Activated T-cell treated with anti-CD3 and anti-CD28 coated beads, Interleukin-2, amount 50 U/mL, for 72 hours (primary cell): Measurements from ENCODE around the gene TPP1. TPM values are rescaled to one million over a fixed set of nuclear protein-coding genes. Genes with fewer than 3 reads are reported as not detected.

Experiments used
- ATAC-seq, 2 donors: fragments of 150-1000 bp; cut with Tn5 transposase; replicated peaks in 1 of 2; 2 replicates each; pipeline ENCODE4 v1.10.0; 2021; ENCODE audit warnings: moderate library complexity in 2 of 2, mild to moderate bottlenecking in 1 of 2
- DNase-seq, 2 donors: peaks; one replicate each; pipeline ENCODE4 v3.0.0; 2021 to 2022; ENCODE audit warnings: mixed read lengths in 1 of 2
- H3K27ac Mint-ChIP-seq: one replicate; pipeline ENCODE4 v1.8.0; 2022; ENCODE audit warnings: mild to moderate bottlenecking, moderate library complexity, mixed read lengths
- H3K27me3 Mint-ChIP-seq: one replicate; pipeline ENCODE4 v1.8.0; 2022; ENCODE audit warnings: low read depth, mixed read lengths
- H3K36me3 Mint-ChIP-seq, 2 donors: one replicate each; pipeline ENCODE4 v1.8.0; 2022; ENCODE audit warnings: mixed read lengths in 2 of 2, mild to moderate bottlenecking in 1 of 2; ENCODE audit not compliant: insufficient read depth in 2 of 2
- H3K4me1 Mint-ChIP-seq: one replicate; pipeline ENCODE4 v1.8.0; 2022; ENCODE audit warnings: low read depth, mixed read lengths
- H3K4me3 Mint-ChIP-seq, 2 donors: one replicate each; pipeline ENCODE4 v1.8.0; 2022; ENCODE audit warnings: mild to moderate bottlenecking in 2 of 2, mixed read lengths in 2 of 2, moderate library complexity in 2 of 2
- H3K9me3 Mint-ChIP-seq, 2 donors: one replicate each; pipeline ENCODE4 v1.8.0; 2022; ENCODE audit warnings: mixed read lengths in 2 of 2
- total RNA-seq, 2 donors: library from RNA; stranded (reverse); gene quantifications; one replicate each; pipeline ENCODE4 v1.2.3, GENCODE V29; 2022

Gene TPP1
- total RNA-seq, 2 donors from 2014 or later: 56.0 to 62.1 TPM

DNA sequence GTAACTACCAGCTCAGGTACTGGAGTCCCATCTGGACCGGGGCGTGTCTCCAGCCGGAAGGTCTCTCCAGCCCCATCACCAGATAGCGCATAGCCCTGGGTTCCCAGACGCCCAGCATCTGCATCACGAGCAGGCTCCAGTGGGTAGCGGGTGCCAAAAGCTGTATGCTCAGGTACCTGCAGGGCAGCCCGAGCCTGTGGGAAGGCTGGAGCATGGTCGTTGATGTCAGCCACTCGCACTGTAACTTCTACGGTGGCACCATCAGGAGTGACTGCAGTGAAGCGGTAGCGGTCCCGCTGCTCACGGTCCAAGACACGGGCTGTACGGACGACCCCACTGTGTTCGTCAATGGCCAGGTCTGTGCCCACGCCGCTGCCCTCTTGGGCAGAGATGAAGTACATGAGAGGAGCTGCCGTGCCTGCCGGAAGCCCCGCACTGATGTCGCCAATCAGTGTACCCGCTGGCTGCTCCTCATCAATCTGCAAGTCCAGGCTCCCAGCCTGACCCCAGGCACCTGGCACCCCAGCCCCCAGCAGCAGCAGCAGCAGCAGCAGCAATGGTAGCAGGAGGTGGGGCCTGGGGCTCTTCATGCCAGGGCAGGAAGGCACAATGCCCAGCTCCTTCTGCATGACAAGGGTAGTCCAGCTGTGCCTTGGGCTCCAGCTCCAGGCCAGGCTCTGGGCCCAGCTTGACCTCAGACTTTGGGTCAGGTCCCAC, 21.9 kb upstream of the TPP1 start:
- Mint-ChIP-seq H3K36me3 (no peaks in the 10 kb centered on the region), H3K4me3 (no peak overlapping the region), H3K4me1 (peaks cover 5% of the 10 kb centered on the region), H3K9me3 (no peaks in the 10 kb centered on the region), H3K27ac (no peak overlapping the region), H3K27me3 (no peaks in the 10 kb centered on the region)
- DNase-seq: no peak
- no peak for ATAC-seq

DNA sequence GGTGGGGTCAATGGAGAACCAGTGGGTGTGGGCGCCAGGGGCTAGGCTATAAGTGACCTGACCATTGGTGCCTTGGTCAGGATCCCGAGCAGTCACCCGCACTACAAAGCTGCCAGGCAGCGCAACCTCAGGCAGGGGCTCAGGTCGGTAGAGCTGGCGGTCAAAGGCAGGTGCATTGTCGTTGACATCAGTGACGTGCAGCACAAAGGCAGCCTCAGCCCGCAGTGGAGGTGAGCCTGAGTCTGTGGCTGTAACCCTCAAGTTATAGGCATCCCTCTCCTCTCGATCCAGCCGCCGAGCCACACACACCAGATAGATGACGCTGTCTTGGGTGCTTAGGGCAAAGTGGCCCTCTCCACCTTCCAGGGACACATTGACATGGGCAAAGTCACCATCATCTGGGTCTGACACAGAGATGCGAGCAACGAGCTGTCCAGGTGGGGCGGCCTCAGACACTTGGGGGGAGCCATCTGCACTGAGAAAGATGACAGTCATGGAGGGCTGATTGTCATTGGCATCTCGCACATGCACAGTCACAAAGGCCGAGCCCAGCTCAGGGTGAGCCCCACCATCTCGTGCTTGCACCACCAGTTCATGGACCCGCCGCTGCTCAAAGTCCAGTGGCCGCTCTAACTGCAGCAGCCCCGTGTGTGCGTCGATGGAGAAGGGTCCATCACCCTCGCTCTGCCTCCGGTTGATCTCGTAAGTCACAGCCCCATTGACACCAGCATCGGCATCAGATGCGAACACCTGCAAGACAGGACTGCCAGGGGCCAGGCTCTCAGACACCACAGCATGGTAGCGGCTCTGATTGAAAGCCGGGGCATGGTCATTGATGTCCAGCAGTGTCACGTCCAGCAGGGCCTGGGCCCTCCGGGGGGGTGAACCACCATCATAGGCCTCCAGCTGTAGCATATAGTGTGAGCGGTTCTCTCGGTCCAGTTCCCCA, 21.1 kb upstream of the TPP1 start:
- H3K27me3 Mint-ChIP-seq: no peaks in the 10 kb centered on the region
- H3K36me3 Mint-ChIP-seq: no peaks in the 10 kb centered on the region
- H3K9me3 Mint-ChIP-seq: no peaks in the 10 kb centered on the region
- ATAC-seq (no peak), DNase-seq (no peak)
- no peak overlapping the region for H3K27ac Mint-ChIP-seq
- peaks cover 5% of the 10 kb centered on the region for H3K4me1 Mint-ChIP-seq
- no peak overlapping the region for H3K4me3 Mint-ChIP-seq

- no peak for ATAC-seq
- H3K4me1 Mint-ChIP-seq: peaks cover 5% of the 10 kb centered on the region
- H3K27me3 Mint-ChIP-seq: no peaks in the 10 kb centered on the region
- no peak overlapping the region for H3K27ac Mint-ChIP-seq
- no peak for DNase-seq
- H3K9me3 Mint-ChIP-seq: no peaks in the 10 kb centered on the region
- no peaks in the 10 kb centered on the region for H3K36me3 Mint-ChIP-seq
- no peak overlapping the region for H3K4me3 Mint-ChIP-seq
Observed at GRCh38 chr11:6638429-6638828, 19.2 kb upstream of the TPP1 start.

- DNase-seq: no peak
- H3K36me3 Mint-ChIP-seq: no peaks in the 10 kb centered on the region
- no peaks in the 10 kb centered on the region for H3K27me3 Mint-ChIP-seq
- no peak overlapping the region for H3K4me3 Mint-ChIP-seq
- H3K4me1 Mint-ChIP-seq: peaks cover 5% of the 10 kb centered on the region
- H3K9me3 Mint-ChIP-seq: no peaks in the 10 kb centered on the region
- ATAC-seq: no peak
- no peak overlapping the region for H3K27ac Mint-ChIP-seq
Observed at GRCh38 chr11:6637871-6638270, 18.6 kb upstream of the TPP1 start.

- Mint-ChIP-seq H3K27me3 (no peaks in the 10 kb centered on the region), H3K27ac (no peak overlapping the region), H3K4me1 (peaks cover 5% of the 10 kb centered on the region), H3K9me3 (no peaks in the 10 kb centered on the region), H3K4me3 (no peak overlapping the region), H3K36me3 (no peaks in the 10 kb centered on the region)
- DNase-seq: no peak
- no peak for ATAC-seq
Observed at GRCh38 chr11:6636480-6636879, 17.3 kb upstream of the TPP1 start.

- peak in 1 of 2 donors; percentile 54 for ATAC-seq
- peaks cover 5% of the 10 kb centered on the region for H3K4me1 Mint-ChIP-seq
- no peak for DNase-seq
Observed at GRCh38 chr11:6635082-6635932, 16.1 kb upstream of the TPP1 start.

GRCh38 chr11:6634534-6634933, 15.3 kb upstream of the TPP1 start:
- ATAC-seq: no peak
- peaks cover 3% of the 10 kb centered on the region for H3K4me1 Mint-ChIP-seq
- DNase-seq: no peak
- H3K27me3 Mint-ChIP-seq: no peaks in the 10 kb centered on the region
- no peaks in the 10 kb centered on the region for H3K9me3 Mint-ChIP-seq
- no peaks in the 10 kb centered on the region for H3K36me3 Mint-ChIP-seq
- H3K27ac Mint-ChIP-seq: no peak overlapping the region
- H3K4me3 Mint-ChIP-seq: no peak overlapping the region

More at GRCh38 chr11:6635082-6635932, 16.1 kb upstream of the TPP1 start:
- no peak overlapping the region for H3K4me3 Mint-ChIP-seq
- no peaks in the 10 kb centered on the region for H3K36me3 Mint-ChIP-seq
- H3K27me3 Mint-ChIP-seq: no peaks in the 10 kb centered on the region
- no peaks in the 10 kb centered on the region for H3K9me3 Mint-ChIP-seq
- H3K27ac Mint-ChIP-seq: peak overlapping the region; percentile 20

- Mint-ChIP-seq H3K27ac (no peak overlapping the region), H3K4me1 (no peaks in the 10 kb centered on the region), H3K9me3 (no peaks in the 10 kb centered on the region), H3K27me3 (no peaks in the 10 kb centered on the region), H3K36me3 (no peaks in the 10 kb centered on the region), H3K4me3 (no peak overlapping the region)
- DNase-seq (no peak), ATAC-seq (no peak)
Observed at GRCh38 chr11:6633422-6634408, 14.5 kb upstream of the TPP1 start.

DNA sequence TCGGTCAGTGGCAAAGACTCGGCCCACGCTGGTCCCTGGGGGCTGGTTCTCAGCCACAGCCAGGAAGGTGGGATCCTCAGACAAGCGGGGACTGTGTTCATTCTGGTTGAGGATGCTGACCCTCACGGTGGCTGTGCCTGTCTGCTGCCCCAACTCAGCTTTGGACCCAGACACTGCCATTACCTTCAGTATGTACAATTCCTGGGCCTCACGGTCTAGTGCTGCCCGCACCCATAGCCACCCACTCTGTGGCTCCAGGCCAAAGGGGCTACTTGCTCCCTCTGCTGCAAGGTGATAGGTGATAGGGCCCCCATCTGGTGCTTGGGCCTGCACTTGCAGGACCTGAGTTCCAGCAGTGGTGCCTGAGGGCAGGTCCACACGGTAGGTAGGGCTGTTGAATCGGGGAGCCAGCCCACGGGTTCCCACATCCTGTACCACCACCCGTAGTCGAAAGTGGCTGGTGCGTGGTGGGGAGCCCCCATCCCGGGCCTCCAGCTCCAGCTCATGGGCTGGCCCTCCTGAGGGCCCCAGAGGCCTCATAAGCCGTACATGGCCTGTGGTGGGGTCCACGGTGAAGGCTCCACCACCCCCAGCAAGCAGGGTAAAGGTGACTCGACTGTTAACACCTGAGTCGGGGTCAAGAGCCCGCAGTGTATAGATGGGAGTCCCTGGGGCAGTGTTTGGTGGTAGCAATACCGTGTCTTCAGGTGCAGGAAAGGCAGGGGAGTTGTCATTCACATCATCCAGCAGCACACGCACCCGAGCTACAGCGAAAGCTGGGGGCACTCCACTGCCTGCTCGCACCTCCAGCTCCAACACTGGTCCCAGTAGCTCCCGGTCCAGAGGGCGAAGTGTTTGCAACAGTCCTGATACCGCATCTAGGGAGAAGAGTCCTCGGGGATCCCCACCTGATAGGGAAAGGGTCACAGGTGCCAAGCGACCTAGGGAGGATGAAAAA, 13.2 kb upstream of the TPP1 start:
- peak; percentile 55 to 70 for ATAC-seq
- Mint-ChIP-seq H3K4me1 (peaks cover 12% of the 10 kb centered on the region), H3K9me3 (no peaks in the 10 kb centered on the region), H3K27ac (no peak overlapping the region), H3K4me3 (no peak overlapping the region), H3K27me3 (no peaks in the 10 kb centered on the region), H3K36me3 (no peaks in the 10 kb centered on the region)
- peak in 1 of 2 donors; percentile 28 for DNase-seq

- Mint-ChIP-seq H3K9me3 (no peaks in the 10 kb centered on the region), H3K27ac (no peak overlapping the region), H3K27me3 (no peaks in the 10 kb centered on the region), H3K36me3 (no peaks in the 10 kb centered on the region), H3K4me3 (no peak overlapping the region), H3K4me1 (peaks cover 19% of the 10 kb centered on the region)
- ATAC-seq (no peak), DNase-seq (no peak)
Observed at GRCh38 chr11:6631361-6631890, 12.2 kb upstream of the TPP1 start.

GRCh38 chr11:6630632-6631291, 11.5 kb upstream of the TPP1 start:
- no peak overlapping the region for H3K27ac Mint-ChIP-seq
- H3K27me3 Mint-ChIP-seq: no peaks in the 10 kb centered on the region
- no peak overlapping the region for H3K4me3 Mint-ChIP-seq
- no peak for DNase-seq
- no peaks in the 10 kb centered on the region for H3K36me3 Mint-ChIP-seq
- ATAC-seq: no peak
- no peaks in the 10 kb centered on the region for H3K9me3 Mint-ChIP-seq
- H3K4me1 Mint-ChIP-seq: peaks cover 20% of the 10 kb centered on the region
